Uterus (tissue), 4 donors: ENCODE measurements around the gene DMBX1. TPM values are rescaled to one million over a fixed set of nuclear protein-coding genes. Genes with fewer than 3 reads are reported as not detected.

ENCODE experiments used
- DNase-seq, 2 donors: peaks; one replicate each; pipeline ENCODE4 v3.0.0-alpha.2; 2019 to 2020
- H3K27ac ChIP-seq, 2 donors: fragments of 200-600 bp; sonication (generic); 1 replicate in 1 of 2; 2 replicates in 1 of 2; pipeline ENCODE4 v1.5.1; 2016 to 2018
- H3K27me3 ChIP-seq, 2 donors: fragments of 200-600 bp; sonication (generic); one replicate each; pipeline ENCODE4 v1.5.1; 2018 to 2019; ENCODE audit warnings: control low read depth in 1 of 2
- H3K36me3 ChIP-seq, 2 donors: fragments of 200-600 bp; sonication (generic); one replicate each; pipeline ENCODE4 v1.5.1; 2019; ENCODE audit warnings: control low read depth in 1 of 2
- H3K4me1 ChIP-seq, 2 donors: fragments of 200-600 bp; sonication (generic); one replicate each; pipeline ENCODE4 v1.5.1; 2018 to 2019; ENCODE audit warnings: control low read depth in 1 of 2
- H3K4me3 ChIP-seq, 2 donors: fragments of 200-600 bp; sonication (generic); 1 replicate in 1 of 2; 2 replicates in 1 of 2; pipeline ENCODE4 v1.5.1; 2018 to 2019; ENCODE audit warnings: mild to moderate bottlenecking in 1 of 2
- H3K9me3 ChIP-seq, 2 donors: fragments of 200-600 bp; sonication (generic); one replicate each; pipeline ENCODE4 v1.5.1; 2019; ENCODE audit warnings: control low read depth in 1 of 2
- POLR2A ChIP-seq, 2 donors: fragments of 450-650 bp; IDR thresholded peaks; one replicate each; pipeline ENCODE4 v1.6.1; 2016; ENCODE audit warnings: antibody characterized with exemption in 2 of 2, mild to moderate bottlenecking in 1 of 2, moderate library complexity in 1 of 2
- intact Hi-C: fragments of 100-400 bp; cut with DNase I; formaldehyde crosslinking; loops from one replicate; pipeline ENCODE4 v1.15.1; 2023; ENCODE audit warnings: low total_unique reads
- total RNA-seq, 4 donors: library from RNA; depleted of rRNA in 3 of 4; stranded (reverse); fragments of >200 nt in 3 of 4; gene quantifications; one replicate each; pipeline versions ENCODE4 v1.1.0 to v1.2.4, GENCODE V29; 2014 to 2023
- TF ChIP-seq, protein P1 (sequence below), 4 experiments: fragments of 200-600 bp in 2 of 4; fragments of 450-650 bp in 2 of 4; sonication (generic) in 2 of 4; IDR thresholded peaks; one replicate each; pipeline ENCODE4 v1.5.1; 2016 to 2019; ENCODE audit warnings: antibody characterized with exemption in 4 of 4, mild to moderate bottlenecking in 2 of 4, moderate library complexity in 1 of 4
- donor health status: DM: yes; HTN: yes; CAD: no.

The DMBX1 gene
- total RNA-seq, 4 donors from 2014 or later: 0.07 TPM; not detected in 3

DNA sequence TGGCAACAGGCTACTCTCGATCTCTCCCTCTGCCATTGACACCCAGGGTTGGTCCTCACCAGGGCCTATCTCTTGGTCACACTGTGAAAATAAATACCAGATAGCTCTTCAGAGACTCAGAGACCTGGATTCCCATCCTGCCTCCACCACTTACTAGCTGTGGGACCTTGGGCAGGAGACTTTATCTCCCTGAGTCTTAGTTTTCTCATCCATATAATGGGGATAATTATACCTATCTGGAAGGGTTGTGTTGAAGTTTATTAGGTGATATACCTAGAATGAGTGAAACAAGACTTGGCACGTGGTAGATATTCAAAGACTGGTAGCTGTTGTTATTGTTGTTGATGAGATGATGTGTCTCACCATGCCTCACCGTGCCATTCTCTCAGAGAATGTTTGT is 7.4 kb downstream of the DMBX1 start:
- Histone ChIP-seq H3K36me3 (no peaks in the 10 kb centered on the region), H3K4me3 (no peak overlapping the region), H3K27me3 (peaks cover 0 to 20% of the 10 kb centered on the region in 2 donors), H3K27ac (no peak overlapping the region), H3K9me3 (no peaks in the 10 kb centered on the region), H3K4me1 (no peaks in the 10 kb centered on the region)
- intact Hi-C loops: no loop called here
- DNase-seq: no peak
- TF ChIP-seq POLR2A (IDR thresholded peaks at IDR 0.05): no peak
- TF ChIP-seq, protein P1, sequence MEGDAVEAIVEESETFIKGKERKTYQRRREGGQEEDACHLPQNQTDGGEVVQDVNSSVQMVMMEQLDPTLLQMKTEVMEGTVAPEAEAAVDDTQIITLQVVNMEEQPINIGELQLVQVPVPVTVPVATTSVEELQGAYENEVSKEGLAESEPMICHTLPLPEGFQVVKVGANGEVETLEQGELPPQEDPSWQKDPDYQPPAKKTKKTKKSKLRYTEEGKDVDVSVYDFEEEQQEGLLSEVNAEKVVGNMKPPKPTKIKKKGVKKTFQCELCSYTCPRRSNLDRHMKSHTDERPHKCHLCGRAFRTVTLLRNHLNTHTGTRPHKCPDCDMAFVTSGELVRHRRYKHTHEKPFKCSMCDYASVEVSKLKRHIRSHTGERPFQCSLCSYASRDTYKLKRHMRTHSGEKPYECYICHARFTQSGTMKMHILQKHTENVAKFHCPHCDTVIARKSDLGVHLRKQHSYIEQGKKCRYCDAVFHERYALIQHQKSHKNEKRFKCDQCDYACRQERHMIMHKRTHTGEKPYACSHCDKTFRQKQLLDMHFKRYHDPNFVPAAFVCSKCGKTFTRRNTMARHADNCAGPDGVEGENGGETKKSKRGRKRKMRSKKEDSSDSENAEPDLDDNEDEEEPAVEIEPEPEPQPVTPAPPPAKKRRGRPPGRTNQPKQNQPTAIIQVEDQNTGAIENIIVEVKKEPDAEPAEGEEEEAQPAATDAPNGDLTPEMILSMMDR (IDR thresholded peaks at IDR 0.05): no peak

DNA sequence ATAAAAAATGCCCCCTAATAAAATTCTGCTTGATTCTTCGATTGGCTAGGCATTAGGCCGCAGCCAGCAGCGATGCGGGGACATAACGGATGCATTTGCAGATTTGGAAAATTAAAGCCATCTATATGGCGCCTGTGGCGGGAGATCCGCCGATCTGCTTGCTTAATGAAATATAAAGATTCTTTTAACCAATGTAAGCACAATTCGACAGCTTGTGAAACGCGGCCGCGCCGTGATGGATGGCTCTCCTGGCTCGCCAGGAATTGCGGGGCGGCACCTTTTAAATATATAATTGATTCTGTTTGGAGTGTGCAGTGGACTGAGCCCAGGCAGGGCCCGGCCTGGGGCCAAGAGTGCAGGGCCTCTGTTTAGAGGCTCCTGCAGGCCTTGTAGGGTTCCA is 8.0 kb downstream of the DMBX1 start:
- DNase-seq: no peak
- peaks cover 0 to 15% of the 10 kb centered on the region in 2 donors for H3K27me3 ChIP-seq
- no peak overlapping the region for H3K27ac ChIP-seq
- TF ChIP-seq POLR2A (IDR thresholded peaks at IDR 0.05): no peak
- TF ChIP-seq, protein P1 (IDR thresholded peaks at IDR 0.05): no peak
- no peak overlapping the region for H3K4me3 ChIP-seq
- intact Hi-C loops: no loop called here
- H3K9me3 ChIP-seq: no peaks in the 10 kb centered on the region
- H3K4me1 ChIP-seq: no peaks in the 10 kb centered on the region
- H3K36me3 ChIP-seq: no peaks in the 10 kb centered on the region

DNA sequence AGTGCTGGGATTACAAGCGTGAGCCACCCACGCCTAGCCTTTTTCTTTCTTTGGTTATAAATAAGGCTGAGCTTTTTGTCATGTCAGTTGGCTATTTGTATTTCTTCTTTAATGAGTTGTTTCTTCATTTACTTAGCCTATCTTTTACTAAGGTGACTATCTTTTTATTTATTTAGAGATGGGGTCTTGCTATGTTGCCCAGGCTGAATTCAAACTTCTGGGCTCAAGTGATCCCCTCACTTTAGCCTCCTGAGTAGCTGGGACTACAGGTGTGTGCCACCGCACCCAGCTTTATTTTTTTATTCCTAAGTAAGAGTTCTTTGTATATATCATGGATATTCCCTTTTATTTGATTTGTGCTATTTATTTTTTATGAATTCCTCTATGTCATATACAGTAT is 11.9 kb downstream of the DMBX1 start:
- intact Hi-C loops: no loop called here
- no peaks in the 10 kb centered on the region for H3K36me3 ChIP-seq
- H3K4me1 ChIP-seq: no peaks in the 10 kb centered on the region
- TF ChIP-seq, protein P1 (IDR thresholded peaks at IDR 0.05): no peak
- no peaks in the 10 kb centered on the region for H3K9me3 ChIP-seq
- H3K27ac ChIP-seq: no peak overlapping the region
- H3K27me3 ChIP-seq: no peaks in the 10 kb centered on the region
- DNase-seq: no peak
- no peak overlapping the region for H3K4me3 ChIP-seq

DNA sequence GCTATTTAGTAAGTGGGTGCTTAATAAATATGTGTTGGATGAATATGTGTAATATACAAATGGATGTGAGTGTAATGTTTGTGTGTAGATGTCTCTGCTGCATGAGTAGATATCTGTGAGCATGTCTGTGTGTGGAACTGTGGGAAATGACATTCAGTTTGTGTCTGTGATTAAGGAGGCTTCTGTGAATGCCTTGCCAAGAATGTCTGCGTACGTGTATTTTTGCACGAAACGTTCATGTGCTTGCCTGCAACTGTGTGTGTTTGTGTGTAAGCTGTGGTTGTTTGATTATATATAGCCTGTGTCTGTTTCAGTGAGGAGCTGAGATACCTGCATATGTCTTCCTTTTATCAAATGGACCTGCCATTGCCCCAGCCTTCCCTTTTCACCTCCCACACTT is 13.8 kb downstream of the DMBX1 start:
- TF ChIP-seq POLR2A (IDR thresholded peaks at IDR 0.05): no peak
- TF ChIP-seq, protein P1 (IDR thresholded peaks at IDR 0.05): no peak
- no peaks in the 10 kb centered on the region for H3K4me1 ChIP-seq
- intact Hi-C loops: no loop called here
- H3K9me3 ChIP-seq: no peaks in the 10 kb centered on the region
- no peak overlapping the region for H3K27ac ChIP-seq
- no peaks in the 10 kb centered on the region for H3K27me3 ChIP-seq
- H3K36me3 ChIP-seq: no peaks in the 10 kb centered on the region
- H3K4me3 ChIP-seq: no peak overlapping the region
- DNase-seq: no peak

DNA sequence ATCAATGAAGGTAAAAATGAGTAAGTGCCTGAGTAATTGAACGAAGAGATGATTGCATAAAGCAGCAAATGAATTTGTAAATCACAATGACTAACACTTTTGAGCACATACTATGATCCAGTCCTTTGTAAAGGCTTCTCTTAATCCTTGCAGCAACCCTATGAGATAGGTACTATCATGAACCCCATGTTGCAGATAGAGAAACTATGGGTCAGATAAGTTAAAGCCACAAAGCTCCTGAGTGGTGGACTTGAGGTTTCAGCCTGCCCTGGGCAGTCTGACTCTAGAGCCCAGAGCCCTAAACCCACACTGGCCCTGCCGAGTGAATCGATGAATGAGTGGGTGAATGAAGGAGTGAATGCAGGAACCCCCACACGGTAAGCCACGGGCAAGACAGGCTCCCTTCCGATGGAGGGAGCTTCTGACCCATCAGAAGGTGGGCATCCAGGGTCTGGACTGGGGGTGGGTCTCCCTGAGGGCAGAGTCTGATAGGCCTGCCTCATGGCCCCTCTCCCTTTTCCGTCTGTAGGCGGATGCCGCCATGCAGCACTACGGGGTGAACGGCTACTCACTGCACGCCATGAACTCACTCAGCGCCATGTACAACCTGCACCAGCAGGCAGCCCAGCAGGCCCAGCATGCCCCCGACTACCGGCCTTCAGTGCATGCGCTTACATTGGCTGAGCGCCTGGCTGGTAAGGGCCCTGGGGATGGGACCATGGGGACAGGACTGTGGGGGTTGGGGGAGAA is 17.0 kb downstream of the DMBX1 start:
- intact Hi-C loops: no loop called here
- H3K4me3 ChIP-seq: no peak overlapping the region
- H3K36me3 ChIP-seq: no peaks in the 10 kb centered on the region
- TF ChIP-seq, protein P1 (IDR thresholded peaks at IDR 0.05): no peak
- no peak for TF ChIP-seq POLR2A (IDR thresholded peaks at IDR 0.05)
- no peak overlapping the region for H3K27ac ChIP-seq
- H3K9me3 ChIP-seq: no peaks in the 10 kb centered on the region
- H3K27me3 ChIP-seq: no peaks in the 10 kb centered on the region
- H3K4me1 ChIP-seq: no peaks in the 10 kb centered on the region
- DNase-seq: no peak
